Aorta (tissue), 5 donors: ENCODE results near the gene SH3YL1. TPM values are rescaled to one million over a fixed set of nuclear protein-coding genes. Genes with fewer than 3 reads are reported as not detected.
A peak's percentile ranks its signal among the peaks of the same experiment; 100 is the strongest.

Experiments used
- ATAC-seq: fragments of 200-7000 bp; cut with Tn5 transposase; one replicate; pipeline ENCODE4 v1.9.1; 2022; ENCODE audit warnings: moderate library complexity; ENCODE audit not compliant: low FRiP score
- DNase-seq, 2 donors: peaks; one replicate each; pipeline ENCODE4 v3.0.0-alpha.2; 2020
- H3K27ac ChIP-seq, 2 donors: one replicate each; pipeline ENCODE4 v1.5.1; 2013; ENCODE audit warnings: low read length in 2 of 2, mild to moderate bottlenecking in 2 of 2, moderate library complexity in 2 of 2, control low read depth in 1 of 2, inconsistent platforms in 1 of 2, low read depth in 1 of 2
- H3K27me3 ChIP-seq, 2 donors: one replicate each; pipeline ENCODE4 v1.6.1; 2013; ENCODE audit warnings: control low read depth in 1 of 2, low read length in 1 of 2, mild to moderate bottlenecking in 1 of 2, moderate library complexity in 1 of 2; ENCODE audit not compliant: insufficient read depth in 2 of 2, control insufficient read depth in 1 of 2
- H3K36me3 ChIP-seq, 2 donors: one replicate each; pipeline ENCODE4 v1.6.1; 2013; ENCODE audit warnings: control low read depth in 1 of 2, low read length in 1 of 2, mild to moderate bottlenecking in 1 of 2; ENCODE audit not compliant: insufficient read depth in 2 of 2, control insufficient read depth in 1 of 2
- H3K4me1 ChIP-seq, 2 donors: one replicate each; pipeline ENCODE4 v1.6.1; 2013; ENCODE audit warnings: low read length in 2 of 2, control low read depth in 1 of 2, mild to moderate bottlenecking in 1 of 2, moderate library complexity in 1 of 2; ENCODE audit not compliant: insufficient read depth in 2 of 2, control insufficient read depth in 1 of 2
- H3K4me3 ChIP-seq, 2 donors: one replicate each; pipeline ENCODE4 v1.5.1; 2013; ENCODE audit warnings: low read length in 2 of 2, control low read depth in 1 of 2, mild to moderate bottlenecking in 1 of 2
- H3K9me3 ChIP-seq: one replicate; pipeline ENCODE4 v1.6.1; 2013; ENCODE audit warnings: mild to moderate bottlenecking, low read length; ENCODE audit not compliant: control insufficient read depth
- WGBS, 2 donors: extraction: QIAGEN DNeasy Blood & Tissue Kit; methylation state at CpG; one replicate each; pipeline ENCODE4 v1.1.7; 2013; 5-methylcytosine and 5-hydroxymethylcytosine counted together
- intact Hi-C, 2 donors: fragments of 100-400 bp; cut with DNase I; formaldehyde crosslinking; loops; one replicate each; pipeline versions ENCODE4 v1.14.2 to v1.15.0; 2022
- polyA plus RNA-seq, 2 donors: library from polyadenylated mRNA; stranded (reverse); fragments of 200-250 nt; gene quantifications; one replicate each; pipeline ENCODE4 v1.2.3, GENCODE V29; 2013
- total RNA-seq, 2 donors: library from RNA; stranded (reverse); fragmentation: NEBNext Ultra II Directional; extraction: Animal tissue kit (Norgen Biotek cat#: 25700); gene quantifications; one replicate each; pipeline ENCODE4 v1.2.1, GENCODE V29; 2021
- donor health status: healthy with polysubstance abuse.
- donor health status: Bipolar disorder and iron deficiency.
- donor health status: DM: no; HTN: no; CAD: no.
- donor health status: DM: no; HTN: no; CAD: no.
- donor health status: DM: yes; HTN: yes; CAD: no.

SH3YL1 gene
- total and polyA plus RNA-seq, 4 donors, result 25.9 to 37.3 (median 30.6) TPM

DNA sequence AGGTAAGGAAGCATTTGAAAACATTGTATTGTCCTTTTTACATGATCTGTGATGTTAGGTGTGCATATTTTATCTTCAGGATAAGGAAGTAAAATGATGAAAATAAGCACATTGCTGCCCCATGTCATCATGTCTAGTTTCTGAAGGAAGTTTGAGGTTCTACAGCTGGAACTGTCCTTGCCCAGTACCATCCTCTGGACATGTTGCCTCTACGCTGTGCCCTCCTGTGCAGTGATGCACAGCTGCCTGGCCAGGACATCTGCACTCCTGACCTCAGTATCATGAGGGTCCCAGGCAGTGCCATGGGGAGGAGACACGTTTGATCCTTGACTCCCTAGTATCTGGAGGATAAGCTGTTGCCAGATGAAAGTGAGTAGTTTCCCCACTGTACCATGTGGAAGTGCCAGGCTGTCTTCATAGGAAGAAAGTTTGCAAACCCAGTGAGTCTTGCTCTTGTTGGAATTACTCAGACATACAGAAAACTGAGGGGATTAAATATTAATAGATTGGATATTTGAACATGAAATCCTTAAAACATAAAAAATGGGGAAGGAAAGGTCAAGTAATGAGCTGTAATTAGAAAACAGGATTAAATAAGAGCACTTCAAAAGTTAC lies 14.6 kb upstream of the SH3YL1 start:
- ATAC-seq (no peak), DNase-seq (no peak)
- WGBS, 2 donors, result 63 to 75% methylated on average over 2 of the region's 2 CpGs
- Histone ChIP-seq H3K4me3 (no peak overlapping the region), H3K27ac (peak overlapping the region in 1 of 2 donors; percentile 1), H3K9me3 (no peaks in the 10 kb centered on the region), H3K27me3 (no peaks in the 10 kb centered on the region), H3K4me1 (no peaks in the 10 kb centered on the region), H3K36me3 (peaks cover 0 to 13% of the 10 kb centered on the region in 2 donors)
- intact Hi-C loops, result no loop called here

GRCh38 chr2:275466-275865 lies 11.6 kb upstream of the SH3YL1 start:
- no peak for DNase-seq
- peaks cover 3 to 8% of the 10 kb centered on the region in 2 donors for H3K36me3 ChIP-seq
- ATAC-seq, result no peak

GRCh38 chr2:274503-274902 lies 10.7 kb upstream of the SH3YL1 start:
- ATAC-seq (no peak), DNase-seq (no peak)
- WGBS, 2 donors, result 91 to 92% methylated on average over 3 of the region's 3 CpGs
- H3K4me3 ChIP-seq, result no peak overlapping the region
- no peaks in the 10 kb centered on the region for H3K27me3 ChIP-seq
- intact Hi-C loops, result no loop called here
- H3K36me3 ChIP-seq, result peaks cover 3 to 6% of the 10 kb centered on the region in 2 donors
- no peaks in the 10 kb centered on the region for H3K9me3 ChIP-seq
- no peak overlapping the region for H3K27ac ChIP-seq
- no peaks in the 10 kb centered on the region for H3K4me1 ChIP-seq

More at GRCh38 chr2:275466-275865, 11.6 kb upstream of the SH3YL1 start:
- H3K27ac ChIP-seq, result no peak overlapping the region
- H3K4me1 ChIP-seq, result no peaks in the 10 kb centered on the region
- intact Hi-C loops, result no loop called here
- no peak overlapping the region for H3K4me3 ChIP-seq
- no peaks in the 10 kb centered on the region for H3K9me3 ChIP-seq
- 78 to 81% methylated on average over 6 of the region's 6 CpGs for WGBS, 2 donors
- no peaks in the 10 kb centered on the region for H3K27me3 ChIP-seq

- H3K4me1 ChIP-seq, result no peaks in the 10 kb centered on the region
- ATAC-seq, result no peak
- no peak overlapping the region for H3K4me3 ChIP-seq
- WGBS, 2 donors, result 63 to 77% methylated on average over 6 of the region's 6 CpGs
- H3K9me3 ChIP-seq, result no peaks in the 10 kb centered on the region
- intact Hi-C loops, result no loop called here
- H3K27me3 ChIP-seq, result no peaks in the 10 kb centered on the region
- peaks cover 3 to 4% of the 10 kb centered on the region in 2 donors for H3K36me3 ChIP-seq
- H3K27ac ChIP-seq, result no peak overlapping the region
- no peak for DNase-seq
Measured at GRCh38 chr2:273333-273732, 9.5 kb upstream of the SH3YL1 start.

DNA sequence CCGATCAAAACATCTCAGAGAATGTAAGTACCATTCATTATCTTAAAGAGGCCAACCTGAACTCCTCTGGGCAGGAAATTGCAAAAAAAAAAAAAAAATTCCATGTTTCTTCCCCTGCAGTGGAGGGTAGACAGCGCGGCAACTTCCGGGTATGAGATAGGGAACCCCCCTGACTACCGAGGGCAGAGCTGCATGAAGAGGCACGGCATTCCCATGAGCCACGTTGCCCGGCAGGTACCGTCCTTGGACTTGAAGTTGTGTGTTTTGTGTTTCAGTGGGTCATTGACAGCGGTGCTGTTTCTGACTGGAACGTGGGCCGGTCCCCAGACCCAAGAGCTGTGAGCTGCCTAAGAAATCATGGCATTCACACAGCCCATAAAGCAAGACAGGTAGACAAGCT lies 8.1 kb upstream of the SH3YL1 start:
- 93 to 95% methylated on average over 12 of the region's 12 CpGs for WGBS, 2 donors
- Histone ChIP-seq H3K4me1 (no peaks in the 10 kb centered on the region), H3K9me3 (no peaks in the 10 kb centered on the region), H3K4me3 (no peak overlapping the region), H3K36me3 (peaks cover 2 to 3% of the 10 kb centered on the region in 2 donors), H3K27me3 (no peaks in the 10 kb centered on the region), H3K27ac (no peak overlapping the region)
- no peak for DNase-seq
- ATAC-seq, result no peak
- intact Hi-C loops, result no loop called here

DNA sequence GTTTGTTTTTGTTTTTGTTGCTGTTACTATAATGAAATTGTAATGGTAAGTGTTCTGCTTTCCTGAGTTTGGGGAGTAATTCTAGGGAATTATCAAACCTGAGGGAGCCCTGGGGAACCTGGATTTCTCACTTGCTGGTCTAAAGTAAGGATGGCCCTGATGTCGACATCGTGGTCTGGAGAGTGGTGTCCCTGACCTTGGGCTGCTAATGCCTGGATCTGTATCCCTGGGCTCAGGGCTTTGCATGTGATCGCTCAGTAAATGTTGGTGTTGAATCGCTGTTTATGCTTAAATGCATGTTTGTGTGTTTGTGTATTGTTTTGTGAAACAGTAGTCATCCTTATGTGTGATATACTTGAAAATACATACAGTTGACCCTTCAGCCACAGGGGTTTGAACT lies 7.0 kb upstream of the SH3YL1 start:
- H3K9me3 ChIP-seq, result no peaks in the 10 kb centered on the region
- no peak for DNase-seq
- H3K27me3 ChIP-seq, result no peaks in the 10 kb centered on the region
- WGBS, 2 donors, result 97 to 98% methylated on average over 4 of the region's 4 CpGs
- H3K27ac ChIP-seq, result no peak overlapping the region
- H3K4me3 ChIP-seq, result no peak overlapping the region
- intact Hi-C loops, result no loop called here
- H3K36me3 ChIP-seq, result peaks cover 2 to 3% of the 10 kb centered on the region in 2 donors
- no peak for ATAC-seq
- no peaks in the 10 kb centered on the region for H3K4me1 ChIP-seq

GRCh38 chr2:269356-270030 lies 5.7 kb upstream of the SH3YL1 start:
- Histone ChIP-seq H3K27me3 (no peaks in the 10 kb centered on the region), H3K4me1 (no peaks in the 10 kb centered on the region), H3K4me3 (no peak overlapping the region), H3K27ac (no peak overlapping the region), H3K9me3 (no peaks in the 10 kb centered on the region), H3K36me3 (peaks cover 2 to 3% of the 10 kb centered on the region in 2 donors)
- 70 to 71% methylated on average over 4 of the region's 4 CpGs for WGBS, 2 donors
- intact Hi-C loops, result no loop called here
- ATAC-seq (no peak), DNase-seq (no peak)

GRCh38 chr2:268323-268722 lies 4.5 kb upstream of the SH3YL1 start:
- ATAC-seq, result no peak
- H3K27me3 ChIP-seq, result no peaks in the 10 kb centered on the region
- DNase-seq, result no peak
- no peak overlapping the region for H3K27ac ChIP-seq
- no peaks in the 10 kb centered on the region for H3K4me1 ChIP-seq
- intact Hi-C loops, result no loop called here
- no peaks in the 10 kb centered on the region for H3K9me3 ChIP-seq
- H3K4me3 ChIP-seq, result no peak overlapping the region
- peaks cover 2 to 3% of the 10 kb centered on the region in 2 donors for H3K36me3 ChIP-seq
